Bronchial epithelial cell (primary cell): ENCODE data around the gene PCNX1. TPM values are rescaled to one million over a fixed set of nuclear protein-coding genes. Genes with fewer than 3 reads are reported as not detected.

ENCODE experiments used
- DNase-seq: peaks from one replicate; pipeline ENCODE4 v3.0.0-alpha.2; 2010; ENCODE audit warnings: low read depth
- FAIRE-seq: peaks from 2 replicates; lab custom pipeline; 2011; peaks lifted over from hg19 to GRCh38; lab: Jason Lieb, UNC
- H3K27me3 ChIP-seq: 2 replicates; pipeline ENCODE4 v1.5.1; 2011; ENCODE audit warnings: low read length; ENCODE audit not compliant: control insufficient read depth, insufficient read depth
- H3K36me3 ChIP-seq: 2 replicates; pipeline ENCODE4 v1.5.1; 2011; ENCODE audit warnings: low read length; ENCODE audit not compliant: control insufficient read depth, insufficient read depth
- H3K4me3 ChIP-seq: 2 replicates; pipeline ENCODE4 v1.5.1; 2011; ENCODE audit warnings: mild to moderate bottlenecking, low read depth, low read length, control low read depth
- total RNA-seq: library from RNA; depleted of rRNA; stranded (reverse); fragments of >200 nt; gene quantifications from 2 replicates; pipeline ENCODE4 v1.2.1, GENCODE V29; 2014
- TF ChIP-seq, protein P1 (sequence below): IDR thresholded peaks from 2 replicates; pipeline ENCODE4 v1.5.1; 2011; ENCODE audit warnings: mild to moderate bottlenecking, moderate library complexity, low read length, control low read depth, inconsistent platforms; ENCODE audit not compliant: insufficient read depth, severe bottlenecking

Gene PCNX1
- total RNA-seq, 1 donor from 2014 or later, result 24.5 TPM

DNA sequence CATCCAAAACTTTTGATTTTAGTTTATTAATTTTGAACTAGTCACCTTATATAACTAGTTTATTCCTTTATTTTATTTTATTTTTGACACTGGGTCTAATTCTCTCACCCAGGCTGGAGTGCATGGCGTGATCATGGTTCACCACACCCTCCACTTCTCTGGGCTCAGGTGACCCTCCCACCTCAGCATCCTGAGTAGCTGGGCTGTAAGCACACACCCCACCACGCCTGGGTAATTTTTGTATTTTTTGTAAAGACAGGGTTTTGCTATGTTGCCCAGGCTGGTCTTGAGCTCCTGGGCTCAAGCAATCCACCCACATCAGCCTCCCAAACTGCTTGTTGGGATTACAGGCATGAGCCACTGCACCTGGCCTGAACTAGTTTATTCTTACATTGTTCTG, 17.3 kb downstream of the PCNX1 start:
- TF ChIP-seq, protein P1, sequence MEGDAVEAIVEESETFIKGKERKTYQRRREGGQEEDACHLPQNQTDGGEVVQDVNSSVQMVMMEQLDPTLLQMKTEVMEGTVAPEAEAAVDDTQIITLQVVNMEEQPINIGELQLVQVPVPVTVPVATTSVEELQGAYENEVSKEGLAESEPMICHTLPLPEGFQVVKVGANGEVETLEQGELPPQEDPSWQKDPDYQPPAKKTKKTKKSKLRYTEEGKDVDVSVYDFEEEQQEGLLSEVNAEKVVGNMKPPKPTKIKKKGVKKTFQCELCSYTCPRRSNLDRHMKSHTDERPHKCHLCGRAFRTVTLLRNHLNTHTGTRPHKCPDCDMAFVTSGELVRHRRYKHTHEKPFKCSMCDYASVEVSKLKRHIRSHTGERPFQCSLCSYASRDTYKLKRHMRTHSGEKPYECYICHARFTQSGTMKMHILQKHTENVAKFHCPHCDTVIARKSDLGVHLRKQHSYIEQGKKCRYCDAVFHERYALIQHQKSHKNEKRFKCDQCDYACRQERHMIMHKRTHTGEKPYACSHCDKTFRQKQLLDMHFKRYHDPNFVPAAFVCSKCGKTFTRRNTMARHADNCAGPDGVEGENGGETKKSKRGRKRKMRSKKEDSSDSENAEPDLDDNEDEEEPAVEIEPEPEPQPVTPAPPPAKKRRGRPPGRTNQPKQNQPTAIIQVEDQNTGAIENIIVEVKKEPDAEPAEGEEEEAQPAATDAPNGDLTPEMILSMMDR, result no peak
- no peak for FAIRE-seq
- H3K27me3 ChIP-seq, result no peaks in the 10 kb centered on the region
- no peaks in the 10 kb centered on the region for H3K36me3 ChIP-seq
- no peak for DNase-seq
- no peak overlapping the region for H3K4me3 ChIP-seq

DNA sequence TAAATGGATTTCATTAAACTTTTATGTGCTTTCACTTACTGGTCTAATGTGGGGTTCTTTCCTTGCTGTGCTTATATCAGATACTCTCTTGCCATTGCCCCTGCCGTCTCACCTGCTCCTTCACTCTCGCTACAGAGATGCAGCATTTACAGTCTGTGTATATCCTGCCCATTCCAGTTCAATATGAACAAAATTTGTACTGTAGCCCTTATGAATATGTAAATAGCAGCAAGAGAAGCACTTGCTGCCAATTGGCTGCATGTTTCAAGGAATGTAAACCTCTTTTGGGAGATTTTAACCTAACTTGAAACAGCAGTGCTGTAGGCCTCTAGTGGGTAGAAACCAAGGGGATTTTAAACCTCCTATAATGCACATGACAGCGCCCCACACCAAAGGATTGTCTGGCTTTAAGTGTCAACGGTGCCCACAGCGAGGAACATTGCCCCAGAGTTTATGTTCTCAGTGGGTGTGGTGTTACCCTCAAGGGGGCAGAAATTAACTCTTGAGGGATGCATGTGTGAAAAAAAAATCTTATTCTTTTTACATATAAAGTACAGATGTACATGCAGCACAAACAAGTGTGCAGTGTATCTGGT, 19.1 kb downstream of the PCNX1 start:
- TF ChIP-seq, protein P1, result no peak
- no peaks in the 10 kb centered on the region for H3K27me3 ChIP-seq
- no peak overlapping the region for H3K4me3 ChIP-seq
- H3K36me3 ChIP-seq, result no peaks in the 10 kb centered on the region
- DNase-seq (no peak), FAIRE-seq (no peak)

- no peaks in the 10 kb centered on the region for H3K27me3 ChIP-seq
- FAIRE-seq, result no peak
- DNase-seq, result peak; percentile 50
- TF ChIP-seq, protein P1, result no peak
- no peak overlapping the region for H3K4me3 ChIP-seq
- no peaks in the 10 kb centered on the region for H3K36me3 ChIP-seq
Measured at GRCh38 chr14:70931008-70931407, 23.7 kb downstream of the PCNX1 start.

DNA sequence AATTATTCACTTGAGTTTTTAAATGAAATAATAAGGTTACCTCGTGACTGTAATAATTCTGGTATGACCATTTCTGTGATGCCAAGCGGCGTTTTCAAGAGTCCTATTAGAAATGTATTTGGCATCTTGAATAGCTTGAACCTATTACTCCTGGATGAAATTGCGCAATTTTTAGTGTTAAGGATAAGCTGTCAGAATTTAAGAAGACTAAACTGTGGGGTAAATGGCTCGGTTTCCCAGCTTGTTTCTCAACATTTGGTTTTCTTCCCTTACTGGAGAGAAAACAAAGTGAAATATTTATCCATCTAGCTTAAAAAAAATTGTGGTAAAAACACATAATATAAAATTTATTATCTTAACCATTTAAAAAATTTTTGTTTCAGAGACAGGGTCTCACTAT, 26.8 kb downstream of the PCNX1 start:
- H3K4me3 ChIP-seq, result no peak overlapping the region
- TF ChIP-seq, protein P1, result no peak
- no peaks in the 10 kb centered on the region for H3K36me3 ChIP-seq
- FAIRE-seq (no peak), DNase-seq (peak; percentile 41)
- H3K27me3 ChIP-seq, result no peaks in the 10 kb centered on the region

DNA sequence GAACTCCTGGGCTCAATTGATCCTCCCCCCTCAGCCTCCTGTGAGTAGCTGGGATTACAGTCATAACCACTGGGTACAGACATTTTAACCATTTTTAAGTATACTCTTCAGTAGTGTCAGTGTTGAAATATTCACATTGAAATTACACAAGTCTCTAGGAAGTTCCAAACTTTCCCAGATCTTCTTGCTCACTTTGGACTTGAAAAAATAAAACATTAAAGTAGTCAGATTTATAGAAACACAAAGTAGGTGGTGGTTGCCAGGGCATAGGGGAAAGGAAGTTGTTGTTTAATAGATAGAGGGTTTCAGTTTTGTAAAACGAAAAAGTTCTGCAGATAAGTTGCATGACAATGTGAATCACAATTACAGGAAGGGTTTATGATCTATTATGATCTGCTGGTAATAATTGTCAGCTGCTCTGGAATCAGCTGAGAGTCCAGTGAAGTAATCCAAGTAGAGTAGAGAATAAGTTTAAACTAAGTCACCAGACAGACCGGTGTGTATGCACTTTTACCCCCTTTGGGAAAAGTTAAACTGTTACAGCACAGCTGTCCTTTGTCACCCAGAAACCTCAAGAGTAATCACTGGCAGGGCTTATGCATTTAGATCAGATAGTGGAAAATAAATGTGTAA, 27.4 kb downstream of the PCNX1 start:
- FAIRE-seq (no peak), DNase-seq (no peak)
- H3K36me3 ChIP-seq, result no peaks in the 10 kb centered on the region
- TF ChIP-seq, protein P1, result no peak
- H3K27me3 ChIP-seq, result no peaks in the 10 kb centered on the region
- no peak overlapping the region for H3K4me3 ChIP-seq
